Stimulated activated CD4-positive, alpha-beta T cell treated with anti-CD3 and anti-CD28 coated beads, Interleukin-1b, Interleukin-23, amount 100 ng/mL, for 48 hours (primary cell): ENCODE results near the gene SEL1L3.

Experiments used
- DNase-seq: peaks from one replicate; pipeline ENCODE4 v3.0.0-alpha.2; 2020

Gene SEL1L3

DNA sequence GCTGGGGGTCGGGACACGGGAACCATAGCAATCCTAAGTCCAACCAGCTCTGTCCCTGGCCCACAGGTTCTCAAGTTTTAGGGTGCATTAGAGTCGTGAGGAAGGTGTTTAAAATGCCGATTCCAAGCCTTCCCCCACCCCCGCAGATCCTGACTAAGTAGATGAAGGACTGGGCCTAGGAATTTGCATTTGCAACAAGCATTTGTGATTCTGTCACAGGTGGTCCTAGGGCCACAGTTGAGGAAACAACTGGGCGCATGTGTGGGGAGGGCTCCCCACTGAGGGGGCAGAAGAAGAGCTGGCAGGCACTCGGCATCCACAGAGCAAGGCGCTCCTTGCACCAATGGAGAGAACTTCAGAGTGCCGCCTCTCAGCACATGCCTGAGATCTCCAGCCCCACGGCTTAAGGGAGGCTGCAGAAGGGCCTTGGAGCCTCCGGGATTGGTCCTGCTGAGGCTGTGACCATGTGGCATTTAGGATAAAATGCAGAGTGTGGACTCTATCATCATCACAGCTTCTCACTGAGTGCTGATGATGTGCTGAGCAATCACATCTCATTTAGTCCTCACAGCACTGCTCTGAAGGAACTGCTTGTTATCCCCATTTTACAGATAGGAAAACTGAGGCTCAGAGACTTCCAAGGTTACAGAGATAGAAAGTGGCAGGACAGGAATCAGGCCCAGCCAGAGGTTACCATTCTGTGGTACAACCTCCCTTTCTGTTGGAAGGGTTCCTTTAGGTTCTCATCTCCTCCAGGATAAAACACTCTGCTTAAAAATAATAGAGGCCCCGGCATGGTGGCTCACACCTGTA is 16.7 kb downstream of the SEL1L3 start:
- DNase-seq: no peak

GRCh38 chr4:25844961-25845712 is 17.7 kb downstream of the SEL1L3 start:
- DNase-seq: peak; percentile 20

GRCh38 chr4:25843340-25844097 is 19.3 kb downstream of the SEL1L3 start:
- DNase-seq: no peak

DNA sequence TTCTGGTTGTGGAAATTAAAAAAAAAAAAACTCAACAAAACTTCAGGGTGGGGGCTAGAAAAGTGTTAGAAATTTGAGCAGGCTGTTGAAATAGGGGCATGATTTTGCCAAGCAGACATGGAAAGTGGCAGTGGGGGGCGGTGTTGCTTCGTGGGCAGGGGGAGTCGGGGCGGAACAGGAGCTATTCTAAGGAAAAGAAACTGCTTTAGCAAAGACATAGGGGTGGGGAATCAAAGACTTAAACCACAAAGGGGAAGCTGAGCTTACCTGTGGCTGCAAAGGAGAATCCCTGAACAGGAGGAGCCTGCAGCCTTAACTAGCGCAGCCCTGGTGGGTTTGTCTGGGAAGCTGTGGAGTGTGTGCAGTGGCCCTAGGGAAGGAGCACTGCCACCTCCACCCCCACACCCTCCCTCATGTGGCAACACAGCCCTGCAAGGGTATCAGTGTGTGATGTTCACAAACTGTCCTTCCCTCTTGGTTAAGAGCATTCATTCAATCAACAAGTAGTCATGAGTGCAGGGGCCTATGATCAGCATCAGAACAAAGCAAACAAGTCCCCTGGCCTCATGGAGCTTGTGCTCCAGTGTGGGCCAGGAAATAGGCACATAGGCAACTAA is 20.5 kb downstream of the SEL1L3 start:
- DNase-seq: no peak

DNA sequence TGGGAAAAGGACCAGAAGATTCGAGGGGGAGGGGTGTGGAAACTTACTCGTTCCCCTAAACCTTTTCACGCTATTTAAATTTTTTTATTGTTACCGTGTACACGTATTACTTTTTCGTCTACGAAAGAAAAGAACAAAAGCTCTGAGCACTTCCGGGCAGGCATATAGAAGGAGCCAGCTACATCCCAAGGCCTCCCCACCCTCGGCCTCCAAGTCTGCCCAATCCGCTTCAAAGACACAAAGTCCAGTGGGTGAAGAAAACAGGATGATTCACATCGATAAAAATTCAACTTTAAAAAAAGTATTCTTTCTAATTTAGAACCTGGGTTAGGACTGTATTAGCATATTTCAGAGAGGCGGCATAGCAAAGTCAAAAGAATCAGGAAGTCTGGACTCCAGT is 23.1 kb downstream of the SEL1L3 start:
- no peak for DNase-seq

GRCh38 chr4:25839233-25839632 is 23.6 kb downstream of the SEL1L3 start:
- DNase-seq: no peak

DNA sequence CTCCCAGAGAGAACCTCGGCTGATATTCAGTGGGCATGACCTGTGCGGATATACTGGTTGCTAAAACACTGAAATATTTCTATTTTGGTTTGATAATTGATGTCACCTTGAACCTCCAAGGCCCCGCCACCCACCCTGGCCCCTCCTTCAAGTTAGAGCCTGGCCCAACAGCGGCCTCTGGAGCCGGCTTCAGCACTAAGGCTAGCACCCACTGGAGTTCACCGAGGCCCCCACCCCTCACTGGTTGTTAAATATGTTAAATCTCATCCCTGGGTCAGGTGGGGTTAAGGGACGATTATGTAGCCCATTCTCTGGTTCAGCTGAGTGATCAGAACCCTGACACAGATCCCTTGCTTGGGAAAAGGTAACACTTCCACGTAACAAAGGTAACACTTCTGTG is 24.3 kb downstream of the SEL1L3 start:
- no peak for DNase-seq

- no peak for DNase-seq
These were observed 25.7 kb downstream of the SEL1L3 start for GRCh38 chr4:25837107-25837506.

GRCh38 chr4:25835384-25835783 is 27.4 kb downstream of the SEL1L3 start:
- DNase-seq: no peak

- DNase-seq: no peak
These were observed 28.2 kb downstream of the SEL1L3 start for GRCh38 chr4:25834411-25835107.

DNA sequence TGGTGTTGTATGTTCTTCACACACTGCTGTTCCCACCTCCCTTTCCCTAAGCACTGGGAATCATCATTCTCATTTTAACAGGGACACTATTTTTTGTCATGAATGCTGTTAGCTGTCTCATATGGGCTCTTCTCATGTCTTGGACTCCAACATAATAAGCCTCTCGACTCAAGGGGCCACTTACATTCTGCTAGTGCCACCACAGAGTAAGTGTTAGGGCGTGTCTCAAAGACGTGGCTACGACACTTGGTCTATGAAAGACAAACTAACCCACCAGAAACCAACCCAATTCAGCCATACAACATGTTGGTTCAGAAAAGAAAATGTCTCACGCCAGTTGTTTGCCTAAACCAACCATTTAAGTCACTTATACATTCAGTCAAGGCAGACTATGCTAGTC is 32.2 kb downstream of the SEL1L3 start:
- DNase-seq: no peak

DNA sequence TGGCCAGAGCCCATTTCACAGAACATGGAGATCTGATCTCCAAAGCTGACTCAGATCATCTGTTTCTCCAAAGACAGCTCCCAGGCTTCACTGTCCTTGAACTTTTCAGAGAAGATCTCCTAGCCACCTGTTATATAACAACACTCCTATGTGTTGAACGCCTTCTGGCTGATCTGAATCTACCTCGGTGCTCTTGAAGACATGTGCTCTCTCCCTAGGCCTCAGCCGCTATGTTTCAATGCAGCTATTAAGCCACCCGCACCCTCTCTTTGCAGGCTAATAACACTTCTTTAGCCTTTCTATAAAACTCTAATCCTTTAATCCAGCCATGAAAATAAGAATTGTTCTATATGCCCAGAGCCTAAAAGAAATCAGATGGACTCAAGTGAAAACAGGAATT is 34.9 kb downstream of the SEL1L3 start:
- no peak for DNase-seq

- DNase-seq: no peak
These were observed 35.4 kb downstream of the SEL1L3 start for GRCh38 chr4:25827373-25827772.

GRCh38 chr4:25826074-25826752 is 36.6 kb downstream of the SEL1L3 start:
- no peak for DNase-seq

GRCh38 chr4:25823632-25824031 is 39.2 kb downstream of the SEL1L3 start:
- no peak for DNase-seq

GRCh38 chr4:25821899-25822298 is 40.9 kb downstream of the SEL1L3 start:
- no peak for DNase-seq

DNA sequence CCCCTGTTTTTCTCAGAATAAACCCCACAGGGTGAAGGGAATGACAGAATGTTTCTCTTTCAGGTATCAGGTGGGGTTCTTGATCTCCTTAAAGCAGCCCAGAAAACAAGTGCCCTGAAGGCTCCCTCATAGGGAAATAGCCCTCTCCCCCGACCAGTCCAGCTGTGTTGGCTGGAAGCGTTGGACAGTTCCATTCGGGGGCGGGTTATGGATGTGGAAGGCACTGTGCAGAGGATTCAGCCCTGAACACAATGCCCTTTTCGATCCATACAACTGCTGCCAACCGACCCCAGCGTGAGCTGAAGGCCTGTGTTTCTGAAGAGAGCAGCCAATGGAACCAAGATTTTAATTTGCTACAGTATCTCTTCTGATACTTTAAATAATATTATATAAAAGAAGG is 41.5 kb downstream of the SEL1L3 start:
- DNase-seq: no peak

- DNase-seq: no peak
These were observed 43.9 kb downstream of the SEL1L3 start for GRCh38 chr4:25818876-25819275.

- no peak for DNase-seq
These were observed 44.4 kb downstream of the SEL1L3 start for GRCh38 chr4:25818371-25818871.

DNA sequence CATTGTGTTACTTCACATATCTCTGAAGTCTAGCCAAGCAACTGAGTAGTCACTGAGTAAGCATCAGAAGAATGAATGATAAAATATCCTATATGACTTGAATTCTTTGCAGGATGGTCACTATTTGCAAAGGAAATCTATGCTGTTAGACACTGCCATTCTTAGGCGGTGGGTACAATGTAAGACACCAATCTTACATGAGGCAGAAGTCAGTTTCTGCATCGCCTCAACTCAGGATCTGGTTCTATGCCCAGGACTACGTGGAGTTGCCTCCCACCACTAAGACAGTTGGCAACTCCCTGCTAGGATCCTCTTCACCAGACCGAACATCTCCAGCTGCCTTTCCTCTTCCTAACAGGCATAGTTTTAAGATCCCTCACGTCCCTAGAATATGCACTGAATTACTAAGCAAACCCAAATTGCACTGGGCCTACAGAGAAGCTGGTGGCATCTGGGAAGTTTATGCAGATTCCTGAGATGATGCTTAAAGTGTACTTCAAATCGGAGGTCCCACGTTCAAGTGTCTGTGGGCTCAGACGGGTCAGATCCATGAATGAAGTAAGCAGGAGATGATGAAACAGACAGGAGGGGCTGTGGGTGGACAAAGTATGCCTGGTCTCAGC is 45.6 kb downstream of the SEL1L3 start:
- DNase-seq: no peak

DNA sequence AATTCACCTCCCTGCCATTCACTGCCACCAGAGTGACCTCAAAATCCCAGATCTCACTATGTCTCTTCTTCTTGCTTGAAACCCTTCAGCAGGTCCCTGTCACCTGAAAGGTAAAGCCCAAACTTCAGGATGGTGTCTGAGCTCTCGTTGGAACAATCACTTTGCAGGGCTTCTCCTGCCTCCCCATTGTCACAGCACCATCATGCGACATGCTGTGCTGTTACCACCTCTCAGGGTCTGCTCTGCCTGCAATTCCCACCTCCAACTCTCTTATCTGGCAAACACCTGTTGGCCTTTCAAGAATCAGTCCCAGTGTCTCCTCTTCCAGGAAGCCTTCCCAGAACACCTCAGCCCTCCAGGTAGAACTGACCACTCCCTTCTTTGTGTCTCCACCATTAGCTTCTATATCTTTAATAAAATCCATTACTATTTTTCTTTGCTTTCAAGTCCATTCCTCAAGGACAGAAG is 46.2 kb downstream of the SEL1L3 start:
- DNase-seq: no peak
